Muscle layer of colon (tissue), 2 donors: Measurements from ENCODE around the gene F8A3.
"Not testable (repeated sequence)": the region's sequence is repeated elsewhere in the genome, so short reads cannot be mapped to it uniquely, and the experiment has no call there.

Experiments used
- H3K27ac ChIP-seq: one replicate; pipeline ENCODE4 v1.7.0; 2013; ENCODE audit warnings: low read depth, mild to moderate bottlenecking, low read length, moderate library complexity
- H3K27me3 ChIP-seq, 2 donors: one replicate each; pipeline ENCODE4 v1.7.0; 2013; ENCODE audit warnings: low read length in 2 of 2, mild to moderate bottlenecking in 2 of 2; ENCODE audit not compliant: insufficient read depth in 2 of 2, control insufficient read depth in 1 of 2
- H3K36me3 ChIP-seq: one replicate; pipeline ENCODE4 v1.7.0; 2013; ENCODE audit warnings: mild to moderate bottlenecking, low read length; ENCODE audit not compliant: insufficient read depth
- H3K4me1 ChIP-seq: one replicate; pipeline ENCODE4 v1.7.0; 2013; ENCODE audit warnings: mild to moderate bottlenecking, low read length; ENCODE audit not compliant: insufficient read depth
- H3K4me3 ChIP-seq, 2 donors: one replicate each; pipeline ENCODE4 v1.7.0; 2013; ENCODE audit warnings: low read length in 2 of 2, low read depth in 1 of 2, mild to moderate bottlenecking in 1 of 2, moderate library complexity in 1 of 2
- H3K9ac ChIP-seq: one replicate; pipeline ENCODE4 v1.7.0; 2013; ENCODE audit warnings: low read length
- H3K9me3 ChIP-seq: one replicate; pipeline ENCODE4 v1.7.0; 2013; ENCODE audit warnings: mild to moderate bottlenecking, low read length
- donor health status: abdominal sarcoma.
- donor health status: Adenocarcinoma of cecum.

The F8A3 gene

DNA sequence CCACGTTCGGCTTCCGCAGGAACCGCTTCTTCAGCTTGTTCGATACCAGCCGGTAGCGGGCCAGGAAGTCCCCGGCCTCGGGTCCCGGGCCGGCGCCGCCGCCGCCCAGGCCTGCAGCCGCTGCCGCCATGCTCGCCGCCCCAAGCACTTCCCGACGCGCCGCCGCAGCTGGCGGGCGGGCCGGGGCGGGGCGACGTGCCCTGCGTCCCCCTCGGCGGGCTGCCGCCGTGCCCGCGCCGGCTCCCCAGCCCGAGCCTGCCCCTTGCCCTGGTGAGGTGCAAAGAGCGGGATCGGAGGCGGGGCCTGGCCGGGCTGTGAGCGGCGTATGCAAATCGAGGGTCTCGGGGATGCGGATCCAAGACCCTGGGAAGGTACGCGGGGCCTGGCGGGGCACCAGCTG is at the start of gene F8A3:
F8A3 (minus strand) TSS at position 150 of the 400 bp plus-strand sequence; CDS start at position 130, 20 bp downstream.
- H3K9me3 ChIP-seq, H3K27ac ChIP-seq, H3K27me3 ChIP-seq, H3K36me3 ChIP-seq, H3K4me3 ChIP-seq, H3K9ac ChIP-seq, H3K4me1 ChIP-seq: not testable (repeated sequence)

DNA sequence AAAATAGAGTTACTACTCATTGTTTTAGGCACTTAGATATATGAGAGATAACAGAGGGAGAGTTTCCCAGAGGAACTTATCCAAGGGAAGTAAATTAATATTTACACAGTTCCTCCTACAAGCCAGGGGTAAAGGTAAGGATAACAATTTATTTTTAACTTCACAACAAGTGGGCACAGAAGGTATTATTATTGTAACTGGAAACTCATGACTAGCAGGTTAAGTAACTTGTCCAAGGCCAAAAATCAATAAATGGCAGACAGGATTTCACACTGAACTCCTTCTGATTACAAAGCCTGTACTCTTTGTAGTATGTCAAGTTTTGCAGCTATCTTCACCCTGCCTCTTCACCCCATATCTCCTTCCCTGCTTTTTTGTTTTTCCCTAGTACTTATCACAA is 46.9 kb upstream of the F8A3 start:
- Histone ChIP-seq H3K9me3 (no peaks in the 10 kb centered on the region), H3K27me3 (no peaks in the 10 kb centered on the region), H3K9ac (no peak overlapping the region), H3K4me1 (no peaks in the 10 kb centered on the region), H3K4me3 (no peak overlapping the region), H3K27ac (no peak overlapping the region), H3K36me3 (no peaks in the 10 kb centered on the region)

DNA sequence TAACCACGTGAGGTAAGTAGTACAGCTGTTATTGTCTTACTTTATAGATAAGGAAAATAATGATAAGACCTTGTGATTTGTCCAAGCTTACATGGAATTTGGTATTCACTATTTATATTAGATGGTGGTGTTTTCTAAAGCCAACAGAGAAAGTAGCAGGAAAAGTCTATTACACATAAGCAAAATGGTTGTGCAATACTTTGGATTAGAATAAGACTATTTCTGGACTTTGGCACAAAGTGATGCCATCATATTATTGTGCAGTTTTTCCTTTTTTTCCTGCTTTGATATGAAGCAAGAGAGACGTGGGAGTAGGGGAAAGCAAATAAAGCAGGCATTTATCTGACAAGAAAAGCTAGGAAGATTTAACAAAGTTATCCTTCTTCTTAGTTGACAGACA is 36.7 kb upstream of the F8A3 start:
- not testable (repeated sequence) for H3K27ac ChIP-seq, H3K9ac ChIP-seq

DNA sequence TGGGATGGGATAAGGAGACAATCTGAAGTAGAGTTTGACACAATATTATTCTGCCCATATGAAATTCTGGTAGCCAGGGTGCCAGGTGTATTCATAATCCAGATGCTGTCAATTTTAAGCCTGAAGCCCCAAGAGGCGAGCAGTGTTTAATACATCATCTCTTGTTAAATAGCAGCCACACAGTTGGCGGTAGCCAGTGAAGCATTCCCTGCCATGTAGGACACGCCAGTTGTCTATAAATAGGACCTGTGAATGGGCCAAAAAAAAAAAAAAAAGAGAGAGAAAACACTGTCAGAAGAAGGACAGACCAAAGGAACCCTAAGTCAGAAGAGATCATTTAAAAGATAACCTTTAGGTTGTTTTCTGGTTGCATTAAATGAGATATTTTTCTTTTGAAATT is 33.0 kb upstream of the F8A3 start:
- not testable (repeated sequence) for H3K4me1 ChIP-seq, H3K9me3 ChIP-seq, H3K4me3 ChIP-seq, H3K36me3 ChIP-seq, H3K27me3 ChIP-seq, H3K9ac ChIP-seq, H3K27ac ChIP-seq

More for the DNA sequence above, 36.7 kb upstream of the F8A3 start:
- not testable (repeated sequence) for H3K4me3 ChIP-seq, H3K36me3 ChIP-seq, H3K9me3 ChIP-seq, H3K4me1 ChIP-seq, H3K27me3 ChIP-seq

DNA sequence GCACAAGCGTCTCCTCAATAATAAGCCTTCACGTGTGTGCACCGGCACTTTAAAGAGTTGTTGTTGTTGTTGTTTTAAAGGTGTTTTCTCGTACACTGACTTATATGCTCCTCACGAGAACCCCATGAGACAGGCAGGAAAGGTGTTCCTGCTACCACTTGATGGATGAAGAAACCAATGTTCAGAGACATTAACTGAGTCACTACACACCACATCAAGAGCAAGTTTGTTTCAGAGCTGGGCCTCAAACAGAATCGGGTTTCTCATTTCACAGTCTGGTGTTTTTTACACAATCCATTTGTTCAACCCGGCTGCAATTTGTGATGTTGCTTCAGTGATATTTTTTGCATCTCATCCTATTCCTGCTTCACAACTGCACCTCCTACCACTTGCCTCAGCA is 18.7 kb upstream of the F8A3 start:
- H3K9ac ChIP-seq, H3K4me3 ChIP-seq, H3K9me3 ChIP-seq, H3K27ac ChIP-seq, H3K4me1 ChIP-seq, H3K27me3 ChIP-seq, H3K36me3 ChIP-seq: not testable (repeated sequence)

DNA sequence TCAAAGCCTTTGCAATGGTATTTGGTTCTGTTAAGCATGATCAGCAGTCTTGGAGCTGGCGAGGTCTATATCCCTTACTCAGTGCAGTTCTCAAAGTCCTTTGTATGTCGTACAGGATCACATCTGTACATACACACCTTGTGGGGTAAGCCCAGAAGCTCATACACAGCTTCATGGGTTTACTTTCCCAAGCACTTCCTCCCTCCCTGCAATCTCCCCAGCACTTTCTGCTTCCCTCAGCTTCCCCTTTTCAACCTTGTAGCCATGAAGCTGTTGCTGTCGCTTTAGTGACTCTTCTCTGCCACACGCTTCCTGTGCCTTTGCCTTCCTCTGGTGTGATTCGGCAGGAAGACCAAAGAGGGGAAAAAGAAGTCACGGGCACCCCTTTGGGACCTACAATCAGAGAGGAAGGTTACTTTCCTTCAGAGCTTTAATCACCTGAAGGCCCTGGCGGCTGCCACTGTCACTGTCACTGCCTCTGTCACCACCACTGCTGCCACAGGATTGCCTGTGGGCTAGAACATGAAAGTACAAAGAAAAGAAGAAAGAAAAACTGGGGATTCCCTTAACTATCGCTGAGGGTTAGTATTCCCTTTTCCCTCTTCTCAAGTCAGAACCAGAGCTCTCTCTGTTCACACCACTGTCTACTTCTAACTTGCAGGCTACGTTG is 8.0 kb upstream of the F8A3 start:
- H3K9ac ChIP-seq, H3K27me3 ChIP-seq, H3K4me1 ChIP-seq, H3K27ac ChIP-seq, H3K36me3 ChIP-seq, H3K9me3 ChIP-seq, H3K4me3 ChIP-seq: not testable (repeated sequence)

DNA sequence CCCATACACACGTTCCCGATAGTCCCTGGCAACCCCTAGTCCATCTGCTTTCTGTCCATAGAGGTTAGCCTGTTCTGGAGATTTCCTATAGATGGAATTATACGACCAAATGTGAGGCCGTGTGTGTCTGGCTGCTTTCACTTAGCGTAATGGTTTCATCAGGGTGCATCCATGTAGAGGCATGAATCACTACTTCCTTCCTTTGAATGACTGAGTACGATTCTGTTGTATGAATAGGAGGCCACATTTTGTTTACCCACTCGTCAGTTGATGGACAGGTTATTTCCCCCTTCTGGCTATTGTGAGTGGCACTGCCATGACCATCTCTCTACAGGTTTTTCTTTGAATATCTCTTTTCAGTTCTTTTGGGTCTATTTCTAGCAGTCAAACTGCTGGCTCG is 2.1 kb upstream of the F8A3 start:
- H3K4me3 ChIP-seq, H3K36me3 ChIP-seq, H3K27ac ChIP-seq, H3K27me3 ChIP-seq, H3K9me3 ChIP-seq, H3K4me1 ChIP-seq, H3K9ac ChIP-seq: not testable (repeated sequence)

DNA sequence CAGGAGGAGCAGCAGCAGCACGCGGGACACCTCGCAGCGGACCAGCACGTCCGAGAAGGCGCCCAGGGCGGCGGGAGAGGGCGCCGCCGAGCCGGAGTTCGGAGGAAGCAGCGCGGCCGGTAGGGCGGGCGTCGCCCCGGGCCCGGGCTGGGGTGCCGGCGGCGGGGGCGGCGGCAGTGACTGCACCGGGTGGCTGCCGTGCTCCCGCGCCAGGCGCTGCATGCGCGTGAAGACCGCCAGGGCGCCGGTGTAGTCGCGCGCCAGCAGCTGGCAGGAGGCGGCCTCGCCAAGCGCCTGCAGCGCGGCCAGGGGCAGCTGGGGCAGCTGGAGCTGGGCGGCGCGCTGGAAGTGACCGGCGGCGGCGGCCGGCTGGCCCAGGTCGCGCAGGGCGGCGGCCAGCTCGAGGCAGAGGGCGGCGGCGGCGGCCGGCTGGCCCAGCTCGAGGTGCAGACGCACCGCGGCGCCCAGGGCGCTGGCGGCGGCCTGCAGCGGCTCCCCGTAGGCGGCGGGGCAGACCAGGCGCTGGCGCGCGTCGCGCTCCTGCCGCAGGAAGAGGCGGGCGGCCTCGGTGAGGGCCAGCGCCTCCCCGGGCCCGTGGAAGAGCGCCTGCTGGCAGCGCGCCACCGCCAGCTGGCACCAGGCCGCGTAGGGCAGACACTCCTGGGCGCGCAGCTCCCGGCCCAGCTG is 516 bp downstream of the F8A3 start:
- H3K27ac ChIP-seq, H3K4me1 ChIP-seq, H3K9me3 ChIP-seq, H3K4me3 ChIP-seq, H3K9ac ChIP-seq, H3K27me3 ChIP-seq, H3K36me3 ChIP-seq: not testable (repeated sequence)

DNA sequence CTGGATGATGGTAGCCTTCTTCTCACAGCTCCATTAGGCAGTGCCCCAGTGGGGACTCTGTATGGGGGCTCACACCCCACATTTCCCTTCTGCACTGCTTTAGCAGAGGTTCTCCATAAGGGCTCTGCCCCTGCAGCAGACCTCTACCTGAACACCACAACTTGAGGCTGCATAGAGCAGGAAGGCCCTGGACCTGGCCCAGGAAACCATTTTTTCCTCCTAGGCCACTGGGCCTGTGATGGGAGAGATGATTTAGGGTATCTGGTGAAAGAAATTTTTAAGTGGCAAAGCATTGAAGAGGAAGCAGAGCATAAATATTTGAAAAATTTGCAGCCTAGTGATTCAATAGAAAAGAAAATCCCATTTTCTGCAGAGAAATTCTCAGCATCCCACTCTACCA is 17.3 kb downstream of the F8A3 start:
- H3K4me3 ChIP-seq = no peak overlapping the region
- H3K4me1 ChIP-seq = no peaks in the 10 kb centered on the region
- no peak overlapping the region for H3K9ac ChIP-seq
- H3K9me3 ChIP-seq = no peaks in the 10 kb centered on the region
- no peaks in the 10 kb centered on the region for H3K27me3 ChIP-seq
- H3K36me3 ChIP-seq = no peaks in the 10 kb centered on the region
- H3K27ac ChIP-seq = no peak overlapping the region

DNA sequence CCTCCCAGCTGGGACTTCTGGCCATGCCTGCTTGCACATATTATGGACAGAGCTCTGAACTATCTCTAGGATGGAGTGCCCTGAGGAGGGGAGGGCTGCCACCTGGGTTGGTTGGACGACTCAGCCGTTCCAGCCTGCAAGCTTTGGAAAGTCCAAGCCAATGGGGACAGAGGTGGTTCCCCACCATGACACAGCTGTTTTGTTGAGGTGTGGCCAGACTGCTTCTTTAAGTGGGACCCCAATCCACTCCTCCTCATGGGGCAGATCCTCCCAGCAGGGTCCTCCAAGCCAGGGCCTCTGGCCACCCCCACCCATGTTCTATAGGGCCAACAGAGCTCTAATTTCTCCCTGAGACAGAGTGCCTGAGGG is 22.7 kb downstream of the F8A3 start:
- Histone ChIP-seq H3K4me3 (no peak overlapping the region), H3K27ac (no peak overlapping the region), H3K4me1 (no peaks in the 10 kb centered on the region), H3K27me3 (no peaks in the 10 kb centered on the region), H3K9ac (no peak overlapping the region), H3K9me3 (no peaks in the 10 kb centered on the region), H3K36me3 (no peaks in the 10 kb centered on the region)

DNA sequence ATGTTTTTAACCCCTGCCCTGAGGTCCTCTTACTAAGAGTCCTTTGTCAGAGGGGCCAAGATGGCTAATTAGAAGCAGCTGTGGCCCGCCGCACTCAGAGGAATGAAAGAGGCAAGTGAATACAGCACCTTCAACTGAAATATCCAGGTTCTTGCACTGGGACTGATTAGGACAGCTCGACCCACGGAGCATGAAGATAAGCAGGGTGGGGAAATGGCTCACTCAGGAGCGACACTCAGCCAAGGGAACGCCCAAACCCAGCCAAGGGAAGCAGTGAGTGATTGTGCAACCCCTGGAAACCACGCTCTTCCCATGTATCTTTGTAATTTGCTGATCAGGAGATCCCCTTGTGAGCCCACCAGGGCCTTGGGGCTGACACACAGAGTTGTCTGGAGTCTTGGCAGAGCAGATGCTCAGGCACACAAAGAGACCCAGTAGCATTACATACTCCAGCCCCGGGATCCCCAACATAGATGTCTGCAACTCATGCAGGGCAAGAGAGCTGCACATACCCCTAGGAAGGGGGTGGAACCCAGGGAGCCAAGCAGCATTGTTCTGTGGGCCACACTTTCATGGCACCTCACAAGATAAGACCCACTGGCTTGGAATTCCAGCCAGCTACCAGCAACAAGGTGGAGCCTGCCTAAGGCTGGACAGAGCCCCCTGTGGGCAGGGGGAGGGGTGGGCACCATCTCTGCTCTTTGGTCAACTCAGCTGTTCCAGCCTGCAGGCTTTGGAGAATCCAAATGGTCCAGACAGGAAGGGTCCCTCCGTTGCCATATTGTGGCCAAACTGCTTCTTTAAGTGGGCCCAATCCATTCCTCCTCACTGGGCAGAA is 23.3 kb downstream of the F8A3 start:
- H3K36me3 ChIP-seq = no peaks in the 10 kb centered on the region
- no peak overlapping the region for H3K9ac ChIP-seq
- H3K4me3 ChIP-seq = no peak overlapping the region
- H3K4me1 ChIP-seq = no peaks in the 10 kb centered on the region
- H3K27me3 ChIP-seq = no peaks in the 10 kb centered on the region
- no peak overlapping the region for H3K27ac ChIP-seq
- H3K9me3 ChIP-seq = no peaks in the 10 kb centered on the region
